Measurements from ENCODE around the gene GPR84. TPM values are rescaled to one million over a fixed set of nuclear protein-coding genes. Genes with fewer than 3 reads are reported as not detected.

Gene GPR84
- total RNA-seq, 1 donor from 2014 or later: 0.96 TPM

DNA sequence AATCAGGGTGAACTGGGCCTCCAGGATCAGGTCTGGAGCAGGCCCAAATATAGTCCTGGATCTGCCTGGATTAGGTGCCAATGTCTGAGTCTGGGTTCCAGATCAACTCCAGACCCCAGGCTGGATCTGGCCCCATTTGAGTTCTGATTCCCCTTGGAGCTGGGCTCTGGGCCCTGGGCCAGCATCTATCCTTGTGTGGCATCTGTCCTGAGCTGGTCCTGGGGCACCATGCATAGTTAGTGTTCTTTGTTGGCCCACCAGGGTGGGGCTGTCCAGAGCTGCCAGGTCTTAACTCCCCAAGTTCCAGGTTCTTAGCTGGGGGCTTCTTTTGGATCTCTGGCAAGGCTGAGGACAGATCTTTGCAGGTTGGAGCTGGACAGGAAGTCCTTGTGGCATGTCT lies 31.3 kb upstream of the GPR84 start:
- TF ChIP-seq, protein P1, sequence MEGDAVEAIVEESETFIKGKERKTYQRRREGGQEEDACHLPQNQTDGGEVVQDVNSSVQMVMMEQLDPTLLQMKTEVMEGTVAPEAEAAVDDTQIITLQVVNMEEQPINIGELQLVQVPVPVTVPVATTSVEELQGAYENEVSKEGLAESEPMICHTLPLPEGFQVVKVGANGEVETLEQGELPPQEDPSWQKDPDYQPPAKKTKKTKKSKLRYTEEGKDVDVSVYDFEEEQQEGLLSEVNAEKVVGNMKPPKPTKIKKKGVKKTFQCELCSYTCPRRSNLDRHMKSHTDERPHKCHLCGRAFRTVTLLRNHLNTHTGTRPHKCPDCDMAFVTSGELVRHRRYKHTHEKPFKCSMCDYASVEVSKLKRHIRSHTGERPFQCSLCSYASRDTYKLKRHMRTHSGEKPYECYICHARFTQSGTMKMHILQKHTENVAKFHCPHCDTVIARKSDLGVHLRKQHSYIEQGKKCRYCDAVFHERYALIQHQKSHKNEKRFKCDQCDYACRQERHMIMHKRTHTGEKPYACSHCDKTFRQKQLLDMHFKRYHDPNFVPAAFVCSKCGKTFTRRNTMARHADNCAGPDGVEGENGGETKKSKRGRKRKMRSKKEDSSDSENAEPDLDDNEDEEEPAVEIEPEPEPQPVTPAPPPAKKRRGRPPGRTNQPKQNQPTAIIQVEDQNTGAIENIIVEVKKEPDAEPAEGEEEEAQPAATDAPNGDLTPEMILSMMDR (IDR thresholded peaks at IDR 0.05): no peak
- DNase-seq (no peak), ATAC-seq (no peak)
- intact Hi-C loops (cut with DNase I): no loop called here
- no peak overlapping the region for H3K27ac ChIP-seq
- H3K4me1 ChIP-seq: peaks cover 5% of the 10 kb centered on the region
- H3K4me3 ChIP-seq: no peak overlapping the region
- H3K9me3 ChIP-seq: no peaks in the 10 kb centered on the region
- H3K36me3 ChIP-seq: peaks cover 62% of the 10 kb centered on the region
- no peaks in the 10 kb centered on the region for H3K27me3 ChIP-seq

DNA sequence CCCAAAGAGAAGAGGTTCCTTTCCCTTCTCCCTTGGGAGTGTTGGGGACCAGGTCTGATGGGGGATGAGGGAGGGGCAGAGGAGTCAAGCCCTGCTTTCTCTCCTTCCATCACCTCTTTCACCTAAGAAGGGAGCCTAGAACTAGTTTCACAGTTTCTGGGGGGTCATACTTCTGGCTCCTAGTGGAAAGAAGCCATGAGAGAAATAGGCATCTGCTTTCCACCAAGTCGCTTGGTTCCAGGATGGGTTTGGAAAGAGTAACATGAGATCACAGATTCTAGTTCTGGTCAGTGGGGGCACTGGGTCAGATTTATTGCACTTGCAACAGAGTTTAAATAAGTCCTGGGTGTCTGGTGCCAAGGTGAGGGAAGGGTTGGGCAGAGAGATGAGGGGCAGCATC lies 30.7 kb upstream of the GPR84 start:
- Histone ChIP-seq H3K4me3 (no peak overlapping the region), H3K27ac (no peak overlapping the region), H3K4me1 (peaks cover 5% of the 10 kb centered on the region), H3K36me3 (peaks cover 56% of the 10 kb centered on the region), H3K27me3 (no peaks in the 10 kb centered on the region), H3K9me3 (no peaks in the 10 kb centered on the region)
- no peak for ATAC-seq
- intact Hi-C loops (cut with DNase I): no loop called here
- DNase-seq: no peak
- TF ChIP-seq, protein P1 (IDR thresholded peaks at IDR 0.05): no peak

DNA sequence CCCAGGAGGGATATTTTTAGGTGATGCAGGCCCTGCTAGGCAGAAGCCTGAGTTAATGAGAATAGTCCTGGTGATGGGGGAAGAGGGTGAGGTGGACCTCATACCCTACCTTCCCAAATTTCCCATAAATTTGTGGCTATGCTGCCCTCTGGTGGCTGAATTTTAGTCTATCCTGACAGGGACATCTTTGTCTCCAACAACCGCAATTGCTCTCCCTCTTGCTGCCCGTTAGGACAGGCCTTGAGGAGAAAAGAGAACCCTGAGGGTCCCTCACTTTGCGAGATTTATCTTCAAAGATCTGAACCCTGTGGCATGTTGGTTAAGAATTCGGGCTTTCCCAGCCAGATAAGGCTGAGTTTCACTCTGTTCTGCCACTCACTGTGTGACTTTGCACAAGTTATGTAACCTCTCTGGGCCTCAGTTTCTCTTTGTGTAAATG lies 30.0 kb upstream of the GPR84 start:
- Histone ChIP-seq H3K36me3 (peaks cover 49% of the 10 kb centered on the region), H3K27me3 (no peaks in the 10 kb centered on the region), H3K27ac (no peak overlapping the region), H3K9me3 (no peaks in the 10 kb centered on the region), H3K4me1 (peaks cover 5% of the 10 kb centered on the region), H3K4me3 (no peak overlapping the region)
- TF ChIP-seq, protein P1 (IDR thresholded peaks at IDR 0.05): peak; percentile 74
- DNase-seq (no peak), ATAC-seq (peak; percentile 55)
- intact Hi-C loops (cut with DNase I): no loop called here

DNA sequence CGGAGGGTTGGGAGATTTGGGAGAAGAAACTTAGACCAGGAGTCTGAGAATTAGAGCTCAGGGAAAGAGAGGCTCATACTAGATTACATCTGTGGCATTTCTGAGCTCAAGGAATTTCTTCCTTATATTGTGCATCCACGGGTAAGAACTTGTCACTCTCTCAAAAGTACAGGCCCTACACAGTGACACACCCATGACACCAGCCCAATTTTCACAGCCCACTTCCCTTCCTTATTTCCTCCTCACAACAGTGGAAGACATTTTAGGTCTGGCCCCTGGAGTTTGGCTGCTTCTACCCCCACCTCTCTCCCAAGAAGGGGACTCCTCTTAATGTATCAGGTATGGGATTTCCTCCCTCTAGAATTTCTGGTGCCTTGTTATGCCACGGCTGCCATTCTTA lies 29.5 kb upstream of the GPR84 start:
- ATAC-seq (peak; percentile 38), DNase-seq (no peak)
- Histone ChIP-seq H3K27me3 (no peaks in the 10 kb centered on the region), H3K36me3 (peaks cover 44% of the 10 kb centered on the region), H3K4me3 (no peak overlapping the region), H3K27ac (no peak overlapping the region), H3K9me3 (no peaks in the 10 kb centered on the region), H3K4me1 (peaks cover 5% of the 10 kb centered on the region)
- TF ChIP-seq, protein P1 (IDR thresholded peaks at IDR 0.05): no peak
- intact Hi-C loops (cut with DNase I): no loop called here

DNA sequence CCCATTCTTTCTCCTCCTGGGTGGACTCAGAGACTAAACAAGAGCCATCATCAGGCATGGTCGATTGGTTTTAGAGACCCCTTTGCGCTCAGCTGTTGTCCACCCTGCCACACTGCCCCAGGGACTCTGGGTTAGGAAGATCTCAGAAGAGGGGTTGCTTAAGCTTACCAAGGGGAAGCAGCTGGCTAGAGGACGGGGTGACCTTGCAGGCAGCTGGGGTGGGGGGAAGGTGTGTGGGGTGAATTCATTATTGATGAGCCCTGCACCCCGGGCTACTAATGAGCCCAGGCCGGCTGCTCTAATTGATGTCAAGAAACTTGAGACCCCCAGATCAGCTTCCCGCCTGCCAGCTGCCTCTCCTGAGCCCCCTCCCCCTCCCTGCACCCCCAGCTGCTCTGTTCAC lies 28.9 kb upstream of the GPR84 start:
- ATAC-seq: no peak
- Histone ChIP-seq H3K9me3 (no peaks in the 10 kb centered on the region), H3K4me3 (no peak overlapping the region), H3K27me3 (no peaks in the 10 kb centered on the region), H3K4me1 (peaks cover 5% of the 10 kb centered on the region), H3K27ac (no peak overlapping the region), H3K36me3 (peaks cover 38% of the 10 kb centered on the region)
- TF ChIP-seq, protein P1 (IDR thresholded peaks at IDR 0.05): no peak
- DNase-seq: no peak
- intact Hi-C loops (cut with DNase I): no loop called here

All from upper lobe of right lung (tissue), 1 donor.